Hypothalamus (tissue), 51 donors: Measurements from ENCODE around the gene FBRSL1.

ENCODE experiments used
- DNase-seq, 51 donors: peaks; one replicate each; lab custom pipeline; 2025; lab: John Stamatoyannopoulos, UW

Gene FBRSL1

GRCh38 chr12:132537049-132537448 lies 47.1 kb downstream of the FBRSL1 start:
- DNase-seq: no peak

GRCh38 chr12:132537836-132538662 lies 48.1 kb downstream of the FBRSL1 start:
- no peak for DNase-seq

- no peak for DNase-seq
These were observed 48.7 kb downstream of the FBRSL1 start for GRCh38 chr12:132538663-132538990.

DNA sequence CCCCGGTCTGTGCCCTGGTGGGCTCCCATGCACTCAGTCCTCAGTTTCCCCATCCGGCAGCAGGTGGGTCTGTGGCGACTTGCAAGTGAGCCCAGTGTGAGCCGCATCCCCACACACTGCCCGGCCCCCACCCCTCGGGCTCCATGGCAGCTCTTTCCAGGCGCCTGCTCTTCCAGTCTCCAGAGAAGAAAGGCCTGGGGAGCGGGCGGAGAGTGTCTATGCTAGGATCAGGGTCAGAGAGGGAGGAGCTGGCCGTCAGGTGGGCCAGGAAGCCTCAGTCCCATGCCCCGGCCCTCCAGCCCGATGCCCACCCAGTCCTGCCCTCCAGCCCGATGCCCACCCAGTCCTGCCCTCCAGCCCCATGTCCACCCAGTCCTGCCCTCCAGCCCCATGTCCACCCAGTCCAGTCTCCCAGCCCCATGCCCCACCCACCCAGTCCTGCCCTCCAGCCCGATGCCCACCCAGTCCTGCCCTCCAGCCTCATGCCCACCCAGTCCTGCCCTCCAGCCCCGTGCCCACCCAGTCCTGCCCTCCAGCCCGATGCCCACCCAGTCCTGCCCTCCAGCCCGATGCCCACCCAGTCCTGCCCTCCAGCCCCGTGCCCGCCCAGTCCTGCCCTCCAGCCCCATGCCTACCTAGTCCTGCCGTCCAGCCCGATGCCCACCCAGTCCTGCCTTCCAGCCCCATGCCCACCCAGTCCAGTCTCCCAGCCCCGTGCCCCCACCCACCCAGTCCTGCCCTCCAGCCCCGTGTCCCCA lies 49.2 kb downstream of the FBRSL1 start:
- DNase-seq: no peak

GRCh38 chr12:132540436-132540835 lies 50.5 kb downstream of the FBRSL1 start:
- DNase-seq: no peak

- no peak for DNase-seq
These were observed 51.2 kb downstream of the FBRSL1 start for GRCh38 chr12:132541200-132541599.

DNA sequence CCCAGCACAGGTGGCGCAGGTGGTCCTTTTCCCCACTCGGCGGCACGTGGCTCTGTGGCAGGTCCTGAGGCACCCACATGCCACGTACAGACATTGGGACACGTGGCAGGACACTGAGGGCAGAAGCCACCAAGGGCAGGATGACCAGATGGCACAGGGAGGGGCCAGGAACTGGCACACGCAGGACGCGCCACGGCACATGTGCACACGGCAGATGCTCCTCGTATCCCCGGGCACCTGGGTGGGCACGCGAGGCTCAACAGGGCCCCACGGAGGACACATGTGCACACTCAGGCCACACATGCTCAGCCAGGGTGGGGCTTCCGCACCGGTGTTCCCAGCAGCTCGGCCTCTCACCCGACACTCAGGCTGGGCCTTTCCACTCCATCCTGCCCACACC lies 52.0 kb downstream of the FBRSL1 start:
- no peak for DNase-seq

- no peak for DNase-seq
These were observed 52.7 kb downstream of the FBRSL1 start for GRCh38 chr12:132542661-132543060.

DNA sequence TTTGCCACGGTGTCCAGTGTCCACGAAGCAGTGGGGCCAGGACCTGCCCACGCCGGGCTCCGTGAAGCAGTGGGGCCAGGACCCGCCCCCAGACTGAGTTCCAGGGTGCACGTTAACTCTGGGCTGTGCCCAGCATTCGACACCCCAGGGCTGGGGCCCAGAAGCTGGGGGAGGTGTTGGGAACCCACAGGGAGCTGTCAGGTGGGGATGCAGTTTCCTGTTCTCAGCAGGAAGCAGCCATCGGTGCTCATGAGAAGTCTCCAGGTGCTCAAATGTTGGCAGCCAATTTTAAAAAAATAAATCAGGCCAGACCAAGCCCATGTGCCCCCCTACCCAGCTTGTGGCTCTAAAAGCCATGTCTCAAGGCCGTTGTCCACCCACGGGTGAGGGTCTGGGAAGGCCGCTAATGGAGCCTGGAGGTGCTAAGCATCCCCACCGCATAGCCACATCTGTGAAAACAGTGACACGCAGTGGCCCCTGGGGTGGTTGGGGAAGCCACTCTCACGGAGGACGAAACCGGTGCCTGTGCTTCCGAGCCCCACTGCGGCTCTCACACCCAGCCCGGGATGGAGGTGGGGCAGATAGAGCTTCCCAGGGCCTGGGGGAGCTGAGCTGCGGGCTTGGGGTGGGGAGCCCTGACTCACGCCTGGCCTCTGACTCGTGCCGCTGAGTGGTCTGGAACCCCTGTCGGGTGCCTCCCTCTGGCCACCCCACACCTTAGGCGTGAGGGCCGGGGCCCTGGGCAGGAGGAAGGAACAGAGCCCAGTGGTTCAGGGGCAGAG lies 53.5 kb downstream of the FBRSL1 start:
- DNase-seq: no peak

GRCh38 chr12:132544080-132544397 lies 54.1 kb downstream of the FBRSL1 start:
- no peak for DNase-seq

- no peak for DNase-seq
These were observed 54.5 kb downstream of the FBRSL1 start for GRCh38 chr12:132544498-132544897.

DNA sequence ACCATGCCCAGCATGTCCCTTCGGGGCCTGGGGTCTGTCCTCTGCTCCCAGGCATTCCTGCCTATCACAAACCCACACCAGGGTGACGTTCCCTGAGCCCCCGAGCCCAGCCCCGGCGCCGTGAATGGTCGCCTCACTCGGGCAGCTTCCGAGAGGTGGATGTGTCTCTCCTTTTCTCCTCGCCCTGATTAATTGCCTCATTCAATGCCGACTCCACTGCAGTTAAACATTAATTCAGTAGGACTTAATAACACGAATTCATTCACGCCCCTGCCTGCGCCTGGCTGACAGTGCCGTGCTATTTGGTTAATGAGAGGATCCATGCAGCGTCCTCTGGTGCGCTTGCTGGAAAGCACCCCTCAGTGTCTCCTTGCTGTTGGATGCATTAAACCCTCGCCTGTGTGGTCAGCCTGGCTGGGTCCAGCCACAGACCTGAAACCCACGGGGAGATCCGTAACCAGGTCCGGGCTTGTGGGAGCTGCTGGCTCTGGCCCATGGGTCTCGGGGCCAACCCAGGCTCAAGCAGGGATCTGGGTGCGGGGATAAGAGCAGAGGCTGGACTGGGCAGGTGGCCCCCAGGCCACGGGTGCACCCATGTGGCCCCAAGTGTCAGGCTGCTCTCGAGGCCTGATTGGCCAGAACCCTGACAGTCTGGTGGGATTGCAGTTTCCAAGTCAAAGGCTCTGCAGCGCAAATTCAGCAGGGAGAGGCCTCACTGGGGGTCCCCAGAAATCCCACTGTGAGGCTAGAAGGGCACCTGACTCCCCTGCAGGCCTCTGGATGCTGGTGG lies 55.4 kb downstream of the FBRSL1 start:
- DNase-seq: no peak

- DNase-seq: no peak
These were observed 56.0 kb downstream of the FBRSL1 start for GRCh38 chr12:132545955-132546354.

- DNase-seq: no peak
These were observed 56.7 kb downstream of the FBRSL1 start for GRCh38 chr12:132546647-132547046.

DNA sequence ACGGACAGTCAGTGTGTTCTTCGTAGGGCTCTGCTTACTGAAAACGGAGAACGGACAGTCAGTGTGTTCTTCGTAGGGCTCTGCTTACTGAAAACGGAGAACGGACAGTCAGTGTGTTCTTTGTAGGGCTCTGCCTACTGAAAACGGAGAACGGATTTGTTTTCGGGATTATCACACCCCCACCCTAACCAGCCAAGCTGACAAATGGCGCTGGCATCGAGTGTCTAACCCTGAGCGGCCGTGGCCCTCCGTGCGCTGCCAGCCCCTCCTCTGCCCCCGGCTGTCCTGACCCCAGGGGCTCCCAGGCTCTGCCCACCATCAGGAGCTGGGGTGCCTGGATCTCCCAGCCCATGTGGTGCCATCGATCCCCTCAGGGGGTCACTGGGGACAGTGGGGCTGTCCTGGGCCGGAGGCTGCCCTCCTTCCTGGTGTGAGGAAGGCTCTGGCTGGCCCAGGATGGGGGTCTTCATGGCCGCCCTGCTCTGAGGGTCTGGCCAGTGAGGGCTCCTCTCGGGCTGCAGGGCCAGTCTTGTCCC lies 57.3 kb downstream of the FBRSL1 start:
- DNase-seq: no peak

DNA sequence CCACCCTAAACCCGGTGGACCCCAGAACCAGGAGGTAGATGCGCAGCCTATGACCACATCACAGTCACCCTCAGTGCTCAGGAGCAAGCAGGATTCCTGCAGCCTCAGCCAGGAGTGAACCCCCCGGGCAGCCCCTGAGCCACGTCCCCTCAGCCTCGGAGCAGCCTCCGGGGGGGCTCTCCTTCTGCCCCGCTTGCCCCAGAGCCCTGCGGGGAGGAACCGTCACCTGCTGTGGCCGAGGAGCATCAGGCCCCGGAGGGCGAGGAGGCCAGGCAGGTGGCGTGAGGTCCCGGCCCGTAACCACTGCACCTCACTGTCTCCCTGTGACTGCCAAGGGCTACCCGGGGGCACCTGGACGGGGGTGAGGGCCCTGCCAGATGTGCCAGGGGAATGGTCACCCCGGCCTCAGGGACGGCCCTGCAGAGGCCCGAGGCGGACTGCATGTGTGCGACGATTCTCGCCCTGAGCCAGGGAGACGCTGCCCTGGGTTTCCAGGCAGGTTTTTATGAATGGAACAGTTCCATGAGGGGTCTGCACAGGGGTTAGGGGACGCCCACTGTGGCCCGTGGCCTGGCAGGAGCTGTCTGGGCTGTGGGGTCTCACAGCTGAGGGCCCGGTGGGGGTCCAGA lies 58.6 kb downstream of the FBRSL1 start:
- no peak for DNase-seq

- no peak for DNase-seq
These were observed 59.1 kb downstream of the FBRSL1 start for GRCh38 chr12:132549059-132549458.

- no peak for DNase-seq
These were observed 60.3 kb downstream of the FBRSL1 start for GRCh38 chr12:132550014-132550802.
